Ishikawa (cell line): ENCODE measurements around the gene C10orf120.

Experiments used
- CEBPB ChIP-seq: IDR thresholded peaks from 2 replicates; pipeline ENCODE4 v1.6.1; 2012
- CREB1 ChIP-seq: IDR thresholded peaks from 2 replicates; pipeline ENCODE4 v1.6.1; 2012; ENCODE audit warnings: low read depth
- EGR1 ChIP-seq: IDR thresholded peaks from 2 replicates; pipeline ENCODE4 v1.6.1; 2012
- EP300 ChIP-seq: IDR thresholded peaks from 2 replicates; pipeline ENCODE4 v1.6.1; 2012; ENCODE audit warnings: borderline replicate concordance
- FOXM1 ChIP-seq: IDR thresholded peaks from 2 replicates; pipeline ENCODE4 v1.6.1; 2012; ENCODE audit warnings: low read depth, borderline replicate concordance
- NFIC ChIP-seq: IDR thresholded peaks from 2 replicates; pipeline ENCODE4 v1.6.1; 2012
- RAD21 ChIP-seq: IDR thresholded peaks from 2 replicates; pipeline ENCODE4 v1.6.1; 2012; ENCODE audit warnings: low read depth
- TAF1 ChIP-seq: IDR thresholded peaks from 2 replicates; pipeline ENCODE4 v1.6.1; 2012; ENCODE audit warnings: low read depth, mild to moderate bottlenecking
- TCF12 ChIP-seq: IDR thresholded peaks from 2 replicates; pipeline ENCODE4 v1.6.1; 2012; ENCODE audit warnings: low read depth
- TEAD4 ChIP-seq: IDR thresholded peaks from 2 replicates; pipeline ENCODE4 v1.6.1; 2012
- YY1 ChIP-seq: IDR thresholded peaks from 2 replicates; pipeline ENCODE4 v1.6.1; 2012; ENCODE audit warnings: low read depth
- ZBTB7A ChIP-seq: IDR thresholded peaks from 2 replicates; pipeline ENCODE4 v1.6.1; 2012; ENCODE audit warnings: low read depth
- TF ChIP-seq, protein P1 (sequence below): IDR thresholded peaks from 2 replicates; pipeline ENCODE4 v1.6.1; 2012
- TF ChIP-seq, protein P2 (sequence below): IDR thresholded peaks from 2 replicates; pipeline ENCODE4 v1.6.1; 2012; ENCODE audit warnings: low read depth, mild to moderate bottlenecking
- TF ChIP-seq, protein P3 (sequence below): IDR thresholded peaks from 2 replicates; pipeline ENCODE4 v1.6.1; 2012

The C10orf120 gene

DNA sequence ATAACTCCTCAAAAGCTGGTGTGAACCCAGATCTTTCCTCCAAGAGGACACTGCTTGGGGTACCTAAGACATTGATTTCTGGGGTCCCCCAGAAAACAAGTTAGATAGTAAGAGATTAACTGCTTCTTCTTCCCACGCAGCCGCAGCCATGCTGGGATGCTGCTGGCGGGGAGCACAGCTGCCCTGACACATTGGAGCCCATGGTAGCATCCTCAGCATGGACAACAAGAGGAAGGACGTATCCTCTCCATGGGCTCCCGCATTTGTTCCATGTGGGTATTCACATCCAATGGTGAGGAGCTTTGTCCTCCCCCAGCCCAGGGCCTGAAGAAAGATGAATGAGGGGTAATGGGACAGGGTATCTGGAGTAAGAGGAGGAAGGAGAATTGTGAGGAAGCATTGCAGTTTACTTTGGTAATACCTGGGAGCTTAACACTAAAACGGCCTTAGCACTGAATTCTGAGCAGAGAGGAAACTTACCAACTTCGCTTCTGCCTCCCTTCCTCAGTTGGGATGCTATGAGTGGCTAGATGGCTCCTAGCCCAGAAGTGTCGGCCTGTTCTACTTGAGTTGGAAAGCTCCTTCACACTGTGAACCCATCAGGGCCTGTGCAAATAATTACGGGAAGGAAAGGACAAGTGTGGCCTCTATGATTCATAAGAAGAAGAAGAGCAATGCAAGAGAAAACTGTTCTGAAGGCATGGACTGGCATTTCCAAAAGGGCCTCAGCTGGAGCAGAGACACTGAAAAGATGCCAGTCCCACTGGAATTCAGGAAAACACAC lies 43.9 kb downstream of the C10orf120 start:
- TF ChIP-seq TAF1 (no peak), EP300 (no peak), CEBPB (no peak), FOXM1 (no peak), YY1 (no peak), CREB1 (no peak), EGR1 (no peak), RAD21 (no peak), ZBTB7A (no peak), TEAD4 (no peak), TCF12 (no peak), NFIC (no peak)
- TF ChIP-seq, protein P1, sequence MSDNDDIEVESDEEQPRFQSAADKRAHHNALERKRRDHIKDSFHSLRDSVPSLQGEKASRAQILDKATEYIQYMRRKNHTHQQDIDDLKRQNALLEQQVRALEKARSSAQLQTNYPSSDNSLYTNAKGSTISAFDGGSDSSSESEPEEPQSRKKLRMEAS = no peak
- TF ChIP-seq, protein P2, sequence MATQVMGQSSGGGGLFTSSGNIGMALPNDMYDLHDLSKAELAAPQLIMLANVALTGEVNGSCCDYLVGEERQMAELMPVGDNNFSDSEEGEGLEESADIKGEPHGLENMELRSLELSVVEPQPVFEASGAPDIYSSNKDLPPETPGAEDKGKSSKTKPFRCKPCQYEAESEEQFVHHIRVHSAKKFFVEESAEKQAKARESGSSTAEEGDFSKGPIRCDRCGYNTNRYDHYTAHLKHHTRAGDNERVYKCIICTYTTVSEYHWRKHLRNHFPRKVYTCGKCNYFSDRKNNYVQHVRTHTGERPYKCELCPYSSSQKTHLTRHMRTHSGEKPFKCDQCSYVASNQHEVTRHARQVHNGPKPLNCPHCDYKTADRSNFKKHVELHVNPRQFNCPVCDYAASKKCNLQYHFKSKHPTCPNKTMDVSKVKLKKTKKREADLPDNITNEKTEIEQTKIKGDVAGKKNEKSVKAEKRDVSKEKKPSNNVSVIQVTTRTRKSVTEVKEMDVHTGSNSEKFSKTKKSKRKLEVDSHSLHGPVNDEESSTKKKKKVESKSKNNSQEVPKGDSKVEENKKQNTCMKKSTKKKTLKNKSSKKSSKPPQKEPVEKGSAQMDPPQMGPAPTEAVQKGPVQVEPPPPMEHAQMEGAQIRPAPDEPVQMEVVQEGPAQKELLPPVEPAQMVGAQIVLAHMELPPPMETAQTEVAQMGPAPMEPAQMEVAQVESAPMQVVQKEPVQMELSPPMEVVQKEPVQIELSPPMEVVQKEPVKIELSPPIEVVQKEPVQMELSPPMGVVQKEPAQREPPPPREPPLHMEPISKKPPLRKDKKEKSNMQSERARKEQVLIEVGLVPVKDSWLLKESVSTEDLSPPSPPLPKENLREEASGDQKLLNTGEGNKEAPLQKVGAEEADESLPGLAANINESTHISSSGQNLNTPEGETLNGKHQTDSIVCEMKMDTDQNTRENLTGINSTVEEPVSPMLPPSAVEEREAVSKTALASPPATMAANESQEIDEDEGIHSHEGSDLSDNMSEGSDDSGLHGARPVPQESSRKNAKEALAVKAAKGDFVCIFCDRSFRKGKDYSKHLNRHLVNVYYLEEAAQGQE = no peak
- TF ChIP-seq, protein P3, sequence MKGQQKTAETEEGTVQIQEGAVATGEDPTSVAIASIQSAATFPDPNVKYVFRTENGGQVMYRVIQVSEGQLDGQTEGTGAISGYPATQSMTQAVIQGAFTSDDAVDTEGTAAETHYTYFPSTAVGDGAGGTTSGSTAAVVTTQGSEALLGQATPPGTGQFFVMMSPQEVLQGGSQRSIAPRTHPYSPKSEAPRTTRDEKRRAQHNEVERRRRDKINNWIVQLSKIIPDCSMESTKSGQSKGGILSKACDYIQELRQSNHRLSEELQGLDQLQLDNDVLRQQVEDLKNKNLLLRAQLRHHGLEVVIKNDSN = no peak

DNA sequence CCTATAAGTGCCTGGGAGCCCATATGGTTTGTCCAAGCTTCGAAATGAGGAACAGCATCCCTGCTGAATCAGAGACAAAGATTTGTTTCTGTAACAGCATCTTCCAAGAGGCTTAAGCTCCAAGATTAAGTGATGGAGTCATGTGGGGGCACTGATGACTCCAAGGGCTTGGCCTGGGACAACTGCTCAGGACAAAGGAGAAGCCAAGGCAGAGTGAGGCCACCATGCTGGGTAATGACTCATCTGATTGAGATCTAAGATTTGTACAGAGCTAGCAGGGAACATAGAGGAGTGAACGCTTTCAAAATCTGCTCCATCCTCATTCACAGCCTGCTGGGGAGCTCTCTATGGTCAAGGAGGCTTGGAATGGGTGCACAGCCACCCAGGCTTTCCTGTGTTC lies 49.3 kb downstream of the C10orf120 start:
- TF ChIP-seq FOXM1 = no peak

DNA sequence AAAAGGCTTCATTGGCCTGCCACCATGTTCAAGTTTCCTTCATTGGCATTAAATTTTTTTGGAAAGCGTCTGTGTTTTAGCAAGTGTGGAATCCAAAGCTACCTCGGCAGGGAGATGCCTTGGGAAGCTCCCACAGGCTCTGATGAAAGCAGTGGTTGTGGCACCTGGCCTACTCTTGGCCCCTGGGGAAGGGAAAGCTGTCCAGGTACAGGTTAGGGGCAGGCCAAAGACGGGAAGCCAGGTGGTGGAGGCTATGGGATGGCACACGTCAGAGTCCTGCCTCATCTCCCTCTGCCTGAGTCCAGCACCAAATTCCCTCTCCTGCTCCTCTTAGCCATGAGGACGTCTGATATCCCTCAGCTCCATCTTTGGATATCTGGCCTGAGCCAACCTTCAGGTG lies 49.7 kb downstream of the C10orf120 start:
- TF ChIP-seq, protein P2 = no peak
- TF ChIP-seq TAF1 (no peak), ZBTB7A (no peak), YY1 (no peak), FOXM1 (no peak), TCF12 (no peak), RAD21 (no peak)
- TF ChIP-seq, protein P1 = no peak

DNA sequence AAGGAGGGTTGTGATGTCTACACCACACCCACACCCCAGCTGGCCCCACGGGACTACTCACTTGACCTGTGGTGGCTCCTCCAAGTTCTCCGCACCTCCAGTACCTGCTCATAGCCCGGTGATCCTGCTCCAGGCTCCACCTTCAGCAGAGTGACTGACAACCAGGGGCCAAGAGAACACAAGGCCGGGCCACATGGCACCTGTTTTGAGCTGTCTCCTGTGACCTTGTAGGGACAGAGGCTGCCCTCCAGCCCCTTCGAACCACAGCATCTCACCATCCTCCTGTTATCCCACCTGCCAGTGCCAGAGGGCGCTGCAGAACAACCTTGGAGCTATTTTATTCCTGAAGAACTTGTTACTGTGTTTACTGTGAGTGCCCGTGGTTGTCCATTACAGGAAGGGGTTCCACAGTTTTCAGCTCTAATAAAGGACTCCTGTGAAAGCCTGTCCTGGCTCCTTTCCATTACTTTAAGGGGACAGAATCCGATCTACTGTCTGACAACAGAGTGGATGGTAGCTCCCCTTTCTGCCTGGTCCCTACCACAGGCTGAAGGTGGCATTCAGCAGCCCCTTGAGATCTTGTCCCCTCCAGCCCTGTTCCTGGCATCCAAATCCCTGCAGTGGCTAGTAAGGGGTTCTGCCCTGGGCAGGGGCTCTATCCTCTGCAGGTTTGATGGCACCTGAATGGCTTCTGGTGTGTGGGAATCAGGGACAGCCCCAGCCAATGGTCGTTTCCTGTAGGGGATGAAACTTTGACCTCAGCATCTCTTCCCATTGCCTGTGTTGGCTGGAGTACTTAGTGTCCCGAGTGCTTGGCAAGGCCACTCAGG lies 50.8 kb downstream of the C10orf120 start:
- TF ChIP-seq RAD21 = peak; percentile 90
- TF ChIP-seq, protein P3 = no peak
